ENCODE measurements around the gene GALNTL6. TPM values are rescaled to one million over a fixed set of nuclear protein-coding genes. Genes with fewer than 3 reads are reported as not detected.

The GALNTL6 gene
- total RNA-seq, 1 experiment from 2014 or later, result not detected

DNA sequence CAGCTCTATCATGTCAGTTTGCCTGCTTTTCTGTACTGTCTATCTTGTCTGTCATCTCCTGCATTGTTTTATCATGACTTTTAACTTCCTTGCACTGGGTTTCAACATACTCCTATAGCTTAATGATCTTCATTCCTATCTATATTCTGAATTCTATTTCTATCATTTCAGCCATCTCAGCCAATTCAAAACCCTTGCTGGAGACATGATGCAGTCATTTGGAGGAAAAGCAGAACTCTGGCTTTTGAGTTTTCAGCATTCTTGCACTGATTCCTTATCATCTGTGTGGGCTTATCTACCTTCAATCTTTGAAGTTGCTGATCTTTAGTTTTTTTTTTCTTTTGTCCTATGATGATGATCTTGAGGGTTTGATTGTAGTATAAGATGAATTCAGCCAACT lies 861.6 kb downstream of the GALNTL6 start:
- Histone ChIP-seq H3K56ac (ENCODE audit: insufficient read length, low read depth, low read length) (no peak overlapping the region), H2BK120ac (ENCODE audit: low read depth, low read length, poor library complexity, severe bottlenecking) (no peak overlapping the region), H4K91ac (ENCODE audit: insufficient read length, low read depth, low read length) (no peak overlapping the region), H3K18ac (ENCODE audit: insufficient read length, low read depth, low read length) (no peak overlapping the region), H2BK5ac (ENCODE audit: insufficient read length, low read length) (no peak overlapping the region), H2BK12ac (ENCODE audit: insufficient read length, low read depth, low read length) (no peak overlapping the region), H3K27me3 (ENCODE audit: insufficient read depth, low read length) (no peaks in the 10 kb centered on the region), H2AK5ac (ENCODE audit: insufficient read length, low read length) (no peak overlapping the region), H3K79me2 (ENCODE audit: insufficient read depth, low read length) (no peaks in the 10 kb centered on the region), H2BK20ac (ENCODE audit: low read depth, low read length, poor library complexity, severe bottlenecking) (no peak overlapping the region), H4K5ac (ENCODE audit: insufficient read length, low read depth, low read length) (no peak overlapping the region), H2AFZ (ENCODE audit: low read length) (no peak overlapping the region), H3K23ac (ENCODE audit: insufficient read length, low read depth, low read length) (no peak overlapping the region), H3K4me1 (ENCODE audit: insufficient read depth, low read length) (no peaks in the 10 kb centered on the region), H3T11ph (ENCODE audit: low read length) (no peak overlapping the region), H3K79me1 (ENCODE audit: insufficient read depth, low read depth, low read length, poor library complexity, severe bottlenecking) (no peaks in the 10 kb centered on the region), H3K4me2 (ENCODE audit: insufficient read depth, insufficient read length, low read length) (no peak overlapping the region), H3K9ac (ENCODE audit: extremely low read depth, insufficient read length, low read length) (no peak overlapping the region), H3K27ac (ENCODE audit: insufficient read length, low read depth, low read length) (no peak overlapping the region), H3K23me2 (ENCODE audit: insufficient read length, low read depth, low read length, poor library complexity, severe bottlenecking) (no peaks in the 10 kb centered on the region), H4K20me1 (ENCODE audit: control insufficient read depth, insufficient read depth, insufficient read length) (no peaks in the 10 kb centered on the region), H3K9me3 (ENCODE audit: control insufficient read depth, low read depth, low read length) (no peaks in the 10 kb centered on the region), H3K14ac (ENCODE audit: insufficient read depth, low read length) (no peak overlapping the region), H4K8ac (replicated peaks; ENCODE audit: insufficient read length, low read depth, low read length) (no peak overlapping the region), H3K4ac (ENCODE audit: low read depth, low read length) (no peak overlapping the region), H2BK15ac (ENCODE audit: low read depth, low read length) (no peak overlapping the region)
- Mint-ChIP-seq H3K9me3 (peaks cover 0 to 9% of the 10 kb centered on the region in 2 experiments; a peak in 3 of 5 replicates), H3K4me1 (no peaks in the 10 kb centered on the region), H3K27me3 (ENCODE audit: low read depth) (no peaks in the 10 kb centered on the region), H3K27ac (peak overlapping the region in 1 of 3 experiments; percentile 14; a peak in 1 of 7 replicates), H3K36me3 (ENCODE audit: insufficient read depth in 1 of 3, low read depth in 3 of 3) (no peaks in the 10 kb centered on the region), H3K4me3 (no peak overlapping the region)
- DNase-seq, result no peak
- TF ChIP-seq, protein P1, sequence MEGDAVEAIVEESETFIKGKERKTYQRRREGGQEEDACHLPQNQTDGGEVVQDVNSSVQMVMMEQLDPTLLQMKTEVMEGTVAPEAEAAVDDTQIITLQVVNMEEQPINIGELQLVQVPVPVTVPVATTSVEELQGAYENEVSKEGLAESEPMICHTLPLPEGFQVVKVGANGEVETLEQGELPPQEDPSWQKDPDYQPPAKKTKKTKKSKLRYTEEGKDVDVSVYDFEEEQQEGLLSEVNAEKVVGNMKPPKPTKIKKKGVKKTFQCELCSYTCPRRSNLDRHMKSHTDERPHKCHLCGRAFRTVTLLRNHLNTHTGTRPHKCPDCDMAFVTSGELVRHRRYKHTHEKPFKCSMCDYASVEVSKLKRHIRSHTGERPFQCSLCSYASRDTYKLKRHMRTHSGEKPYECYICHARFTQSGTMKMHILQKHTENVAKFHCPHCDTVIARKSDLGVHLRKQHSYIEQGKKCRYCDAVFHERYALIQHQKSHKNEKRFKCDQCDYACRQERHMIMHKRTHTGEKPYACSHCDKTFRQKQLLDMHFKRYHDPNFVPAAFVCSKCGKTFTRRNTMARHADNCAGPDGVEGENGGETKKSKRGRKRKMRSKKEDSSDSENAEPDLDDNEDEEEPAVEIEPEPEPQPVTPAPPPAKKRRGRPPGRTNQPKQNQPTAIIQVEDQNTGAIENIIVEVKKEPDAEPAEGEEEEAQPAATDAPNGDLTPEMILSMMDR (conservative IDR thresholded peaks at IDR 0.05), result no peak
